Fibroblast of peridontal ligament (primary cell): ENCODE measurements around the gene ABCC1.
"Not testable (repeated sequence)": the region's sequence is repeated elsewhere in the genome, so short reads cannot be mapped to it uniquely, and the experiment has no call there.

Source experiments
- DNase-seq: peaks from one replicate; pipeline ENCODE4 v3.0.0-alpha.2; 2010; ENCODE audit errors: extremely low read depth

Gene ABCC1

GRCh38 chr16:16186820-16187219 lies 237.4 kb downstream of the ABCC1 start:
- no peak for DNase-seq

DNA sequence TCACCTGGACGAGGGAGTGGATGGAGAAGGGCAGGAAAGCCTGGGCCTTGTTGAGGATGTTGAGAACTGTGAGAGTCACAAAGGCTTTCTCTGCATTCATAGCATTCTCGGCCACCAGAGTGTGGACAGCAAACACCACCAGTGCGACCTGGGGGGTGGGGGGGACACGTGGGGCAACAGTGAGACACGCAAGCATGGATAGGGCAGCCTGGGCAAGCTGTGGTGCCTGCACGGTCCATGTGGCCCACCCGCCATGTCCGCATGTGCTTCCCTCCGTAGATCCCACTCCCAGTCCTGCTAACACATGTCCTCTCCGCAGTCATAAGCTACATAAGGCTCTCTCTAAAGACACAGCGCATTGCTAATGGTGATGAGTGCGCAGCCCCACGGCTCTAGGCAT lies 239.4 kb downstream of the ABCC1 start:
- no peak for DNase-seq

GRCh38 chr16:16189842-16190241 lies 240.4 kb downstream of the ABCC1 start:
- DNase-seq = no peak

- DNase-seq = no peak
These were observed 241.1 kb downstream of the ABCC1 start for GRCh38 chr16:16190546-16190945.

- not testable (repeated sequence) for DNase-seq
These were observed 241.6 kb downstream of the ABCC1 start for GRCh38 chr16:16190966-16191365.

- DNase-seq = no peak
These were observed 242.2 kb downstream of the ABCC1 start for GRCh38 chr16:16191493-16192167.
